ENCODE measurements around the gene INSR. TPM values are rescaled to one million over a fixed set of nuclear protein-coding genes. Genes with fewer than 3 reads are reported as not detected.

The INSR gene
- total and polyA plus RNA-seq, 10 of the 15 experiments (the other 5 are each of a cell fraction or from before 2014, with no cell fraction given), result 4.2 to 34.9 (median 13.6) TPM

DNA sequence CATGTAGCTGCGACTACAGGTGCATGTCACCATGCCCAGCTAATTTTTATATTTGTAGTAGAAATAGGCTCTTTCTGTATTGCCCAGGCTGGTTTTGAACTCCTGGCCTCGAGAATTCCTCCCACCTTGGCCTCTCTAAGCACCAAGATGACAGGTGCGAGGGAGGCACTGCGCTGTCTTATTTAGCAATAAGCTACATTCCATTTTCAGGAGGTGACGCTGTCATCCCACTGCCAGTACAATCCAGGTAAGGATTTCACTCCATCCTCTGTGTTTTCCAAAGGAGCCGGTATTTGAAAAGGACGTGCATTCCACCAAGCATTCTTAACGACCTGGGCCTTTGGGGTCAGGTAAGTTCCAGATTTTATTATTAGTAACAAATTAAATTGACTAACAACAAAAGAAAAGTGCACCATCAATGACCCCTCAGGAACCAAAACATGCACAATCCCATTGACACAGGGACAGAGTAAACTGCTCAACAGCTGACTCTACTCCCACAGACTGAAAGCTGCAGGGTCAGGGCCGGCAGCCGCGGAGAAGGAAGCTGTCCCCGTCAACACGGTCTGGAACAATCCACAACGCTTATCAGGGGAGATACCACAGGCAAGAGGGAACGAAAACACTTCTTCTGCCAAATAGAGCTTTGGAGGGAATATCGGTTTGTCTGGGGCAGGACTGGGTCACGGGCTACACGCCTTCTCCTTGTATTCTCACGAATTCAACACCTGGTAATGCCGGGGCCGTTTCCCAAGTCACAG is 82.8 kb downstream of the INSR start (continued):
- TF ChIP-seq, protein P1, sequence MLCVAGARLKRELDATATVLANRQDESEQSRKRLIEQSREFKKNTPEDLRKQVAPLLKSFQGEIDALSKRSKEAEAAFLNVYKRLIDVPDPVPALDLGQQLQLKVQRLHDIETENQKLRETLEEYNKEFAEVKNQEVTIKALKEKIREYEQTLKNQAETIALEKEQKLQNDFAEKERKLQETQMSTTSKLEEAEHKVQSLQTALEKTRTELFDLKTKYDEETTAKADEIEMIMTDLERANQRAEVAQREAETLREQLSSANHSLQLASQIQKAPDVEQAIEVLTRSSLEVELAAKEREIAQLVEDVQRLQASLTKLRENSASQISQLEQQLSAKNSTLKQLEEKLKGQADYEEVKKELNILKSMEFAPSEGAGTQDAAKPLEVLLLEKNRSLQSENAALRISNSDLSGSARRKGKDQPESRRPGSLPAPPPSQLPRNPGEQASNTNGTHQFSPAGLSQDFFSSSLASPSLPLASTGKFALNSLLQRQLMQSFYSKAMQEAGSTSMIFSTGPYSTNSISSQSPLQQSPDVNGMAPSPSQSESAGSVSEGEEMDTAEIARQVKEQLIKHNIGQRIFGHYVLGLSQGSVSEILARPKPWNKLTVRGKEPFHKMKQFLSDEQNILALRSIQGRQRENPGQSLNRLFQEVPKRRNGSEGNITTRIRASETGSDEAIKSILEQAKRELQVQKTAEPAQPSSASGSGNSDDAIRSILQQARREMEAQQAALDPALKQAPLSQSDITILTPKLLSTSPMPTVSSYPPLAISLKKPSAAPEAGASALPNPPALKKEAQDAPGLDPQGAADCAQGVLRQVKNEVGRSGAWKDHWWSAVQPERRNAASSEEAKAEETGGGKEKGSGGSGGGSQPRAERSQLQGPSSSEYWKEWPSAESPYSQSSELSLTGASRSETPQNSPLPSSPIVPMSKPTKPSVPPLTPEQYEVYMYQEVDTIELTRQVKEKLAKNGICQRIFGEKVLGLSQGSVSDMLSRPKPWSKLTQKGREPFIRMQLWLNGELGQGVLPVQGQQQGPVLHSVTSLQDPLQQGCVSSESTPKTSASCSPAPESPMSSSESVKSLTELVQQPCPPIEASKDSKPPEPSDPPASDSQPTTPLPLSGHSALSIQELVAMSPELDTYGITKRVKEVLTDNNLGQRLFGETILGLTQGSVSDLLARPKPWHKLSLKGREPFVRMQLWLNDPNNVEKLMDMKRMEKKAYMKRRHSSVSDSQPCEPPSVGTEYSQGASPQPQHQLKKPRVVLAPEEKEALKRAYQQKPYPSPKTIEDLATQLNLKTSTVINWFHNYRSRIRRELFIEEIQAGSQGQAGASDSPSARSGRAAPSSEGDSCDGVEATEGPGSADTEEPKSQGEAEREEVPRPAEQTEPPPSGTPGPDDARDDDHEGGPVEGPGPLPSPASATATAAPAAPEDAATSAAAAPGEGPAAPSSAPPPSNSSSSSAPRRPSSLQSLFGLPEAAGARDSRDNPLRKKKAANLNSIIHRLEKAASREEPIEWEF (IDR thresholded peaks at IDR 0.05; ENCODE audit: insufficient replicate concordance, low read depth, low read length), result no peak
- TF ChIP-seq BCL11A (IDR thresholded peaks at IDR 0.05; ENCODE audit: low read depth, low read length), result no peak

DNA sequence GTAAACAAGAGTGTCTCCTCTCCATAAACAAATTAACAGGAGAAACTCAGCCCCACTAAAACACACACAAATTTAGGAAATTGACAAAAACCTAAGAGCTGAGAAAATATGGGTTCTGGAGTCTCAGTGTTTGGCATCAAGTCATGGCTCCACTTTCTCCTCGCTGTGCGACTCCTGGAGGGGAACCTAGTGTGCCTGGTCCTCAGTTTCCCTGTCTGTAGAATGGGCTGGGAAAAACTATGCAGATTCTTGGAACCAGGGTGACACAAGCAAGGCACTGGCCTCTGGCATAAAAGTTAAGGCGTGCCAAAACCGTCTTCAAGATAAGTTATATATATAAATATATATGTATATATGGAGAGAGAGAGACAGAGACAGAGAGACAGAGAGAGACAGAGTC is 83.9 kb downstream of the INSR start:
- FAIRE-seq (no peak), ATAC-seq (no peak), DNase-seq (ENCODE audit: low read depth, low spot score) (no peak)
- Histone ChIP-seq H3K9ac (ENCODE audit: control insufficient read depth, insufficient read depth, low read length) (no peak overlapping the region), H3K79me2 (ENCODE audit: control insufficient read depth, insufficient read depth, low read length) (peaks cover 56% of the 10 kb centered on the region), H3K4me3 (no peak overlapping the region), H4K20me1 (ENCODE audit: control insufficient read depth, insufficient read depth) (no peaks in the 10 kb centered on the region), H3K36me3 (ENCODE audit: control insufficient read depth in 2 of 2, insufficient read depth in 2 of 2, low read length in 1 of 2) (peaks cover 0 to 2% of the 10 kb centered on the region in 2 experiments; a peak in 2 of 4 replicates), H3K9me3 (replicated peaks; ENCODE audit: control insufficient read depth, insufficient read depth, low read length) (no peaks in the 10 kb centered on the region; the same call in 2 of the 3 replicates), H3K27ac (ENCODE audit: control insufficient read depth, insufficient read depth) (peak overlapping the region; percentile 35; the same call in 1 of the 2 replicates), H3K4me2 (ENCODE audit: control insufficient read depth, insufficient read depth) (peak overlapping the region; percentile 13; the same call in 1 of the 2 replicates), H3K27me3 (replicated peaks in 1 of 2; ENCODE audit: control insufficient read depth in 2 of 2, insufficient read depth in 2 of 2, low read length in 1 of 2) (no peaks in the 10 kb centered on the region), H3K4me1 (ENCODE audit: control insufficient read depth, insufficient read depth, low read length) (peaks cover 47% of the 10 kb centered on the region), H2AFZ (ENCODE audit: control insufficient read depth, low read depth, low read length) (no peak overlapping the region)
- ChIA-PET POLR2A (interaction anchor here (0.7 to 3.0 kb wide), 4 partner anchors 9 to 197 kb away, joined by 3 to 21 read pairs (median 4); no protein-coding TSS in a partner anchor), SMC1A (ENCODE audit: uncharacterized antibody, unreplicated experiment) (interaction anchor here (0.9 to 1.7 kb wide), 6 partner anchors 9 to 63 kb away, joined by 3 to 9 read pairs (median 4); no protein-coding TSS in a partner anchor), RAD21 (ENCODE audit: unreplicated experiment) (interaction anchor here (1.2 to 1.3 kb wide), 2 partner anchors 9 to 84 kb away, joined by 3 to 5 read pairs; partner anchors contain the start of gene INSR), CTCF (interaction anchor here (1.6 to 1.9 kb wide), 2 partner anchors 10 to 116 kb away, joined by 4 to 5 read pairs; no protein-coding TSS in a partner anchor)
- in situ Hi-C loops (cut with MboI), result no loop called here
- intact Hi-C loops (cut with micrococcal nuclease; ENCODE audit: unreplicated experiment), result loop anchor here (5.0 kb wide), 1 partner anchor 82 kb away; the partner anchor contains the start of gene INSR
- BruUV-seq (replicated peaks), result no TSS peak
- WGBS (ENCODE audit: insufficient coverage, insufficient replicate concordance, low lambda C conversion rate, missing lambda C conversion rate), result 77% methylated on average over 4 of the region's 4 CpGs
- TF ChIP-seq TBL1XR1 (IDR thresholded peaks at IDR 0.05; ENCODE audit: low read depth, low read length), result no peak
- no peak for TF ChIP-seq TAF1 (IDR thresholded peaks at IDR 0.05; ENCODE audit: borderline replicate concordance, low read depth, low read length)
- TF ChIP-seq, protein P2, sequence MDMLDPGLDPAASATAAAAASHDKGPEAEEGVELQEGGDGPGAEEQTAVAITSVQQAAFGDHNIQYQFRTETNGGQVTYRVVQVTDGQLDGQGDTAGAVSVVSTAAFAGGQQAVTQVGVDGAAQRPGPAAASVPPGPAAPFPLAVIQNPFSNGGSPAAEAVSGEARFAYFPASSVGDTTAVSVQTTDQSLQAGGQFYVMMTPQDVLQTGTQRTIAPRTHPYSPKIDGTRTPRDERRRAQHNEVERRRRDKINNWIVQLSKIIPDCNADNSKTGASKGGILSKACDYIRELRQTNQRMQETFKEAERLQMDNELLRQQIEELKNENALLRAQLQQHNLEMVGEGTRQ (IDR thresholded peaks at IDR 0.05; ENCODE audit: borderline replicate concordance, low read depth, low read length), result no peak
- 0 out of 2 replicates have a peak, but pooled peaks have one; percentile 11 for TF ChIP-seq ZNF217 (IDR thresholded peaks at IDR 0.05)
- TF ChIP-seq BACH1 (IDR thresholded peaks at IDR 0.05; ENCODE audit: borderline replicate concordance), result no peak
- TF ChIP-seq, protein P3, sequence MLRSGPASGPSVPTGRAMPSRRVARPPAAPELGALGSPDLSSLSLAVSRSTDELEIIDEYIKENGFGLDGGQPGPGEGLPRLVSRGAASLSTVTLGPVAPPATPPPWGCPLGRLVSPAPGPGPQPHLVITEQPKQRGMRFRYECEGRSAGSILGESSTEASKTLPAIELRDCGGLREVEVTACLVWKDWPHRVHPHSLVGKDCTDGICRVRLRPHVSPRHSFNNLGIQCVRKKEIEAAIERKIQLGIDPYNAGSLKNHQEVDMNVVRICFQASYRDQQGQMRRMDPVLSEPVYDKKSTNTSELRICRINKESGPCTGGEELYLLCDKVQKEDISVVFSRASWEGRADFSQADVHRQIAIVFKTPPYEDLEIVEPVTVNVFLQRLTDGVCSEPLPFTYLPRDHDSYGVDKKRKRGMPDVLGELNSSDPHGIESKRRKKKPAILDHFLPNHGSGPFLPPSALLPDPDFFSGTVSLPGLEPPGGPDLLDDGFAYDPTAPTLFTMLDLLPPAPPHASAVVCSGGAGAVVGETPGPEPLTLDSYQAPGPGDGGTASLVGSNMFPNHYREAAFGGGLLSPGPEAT (IDR thresholded peaks at IDR 0.05; ENCODE audit: low read depth), result 0 out of 2 replicates have a peak, but pooled peaks have one; percentile 42
- TF ChIP-seq, protein P4, sequence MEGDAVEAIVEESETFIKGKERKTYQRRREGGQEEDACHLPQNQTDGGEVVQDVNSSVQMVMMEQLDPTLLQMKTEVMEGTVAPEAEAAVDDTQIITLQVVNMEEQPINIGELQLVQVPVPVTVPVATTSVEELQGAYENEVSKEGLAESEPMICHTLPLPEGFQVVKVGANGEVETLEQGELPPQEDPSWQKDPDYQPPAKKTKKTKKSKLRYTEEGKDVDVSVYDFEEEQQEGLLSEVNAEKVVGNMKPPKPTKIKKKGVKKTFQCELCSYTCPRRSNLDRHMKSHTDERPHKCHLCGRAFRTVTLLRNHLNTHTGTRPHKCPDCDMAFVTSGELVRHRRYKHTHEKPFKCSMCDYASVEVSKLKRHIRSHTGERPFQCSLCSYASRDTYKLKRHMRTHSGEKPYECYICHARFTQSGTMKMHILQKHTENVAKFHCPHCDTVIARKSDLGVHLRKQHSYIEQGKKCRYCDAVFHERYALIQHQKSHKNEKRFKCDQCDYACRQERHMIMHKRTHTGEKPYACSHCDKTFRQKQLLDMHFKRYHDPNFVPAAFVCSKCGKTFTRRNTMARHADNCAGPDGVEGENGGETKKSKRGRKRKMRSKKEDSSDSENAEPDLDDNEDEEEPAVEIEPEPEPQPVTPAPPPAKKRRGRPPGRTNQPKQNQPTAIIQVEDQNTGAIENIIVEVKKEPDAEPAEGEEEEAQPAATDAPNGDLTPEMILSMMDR (IDR thresholded peaks at IDR 0.05 in 2 of 3, conservative IDR thresholded peaks at IDR 0.05 in 1 of 3; ENCODE audit: control insufficient read depth in 2 of 3, extremely low read depth in 1 of 3, insufficient read depth in 1 of 3, low read depth in 3 of 3, low read length in 3 of 3), result no peak

Measured in GM12878 (cell line).